ENCODE measurements around the gene KCNIP2. TPM values are rescaled to one million over a fixed set of nuclear protein-coding genes. Genes with fewer than 3 reads are reported as not detected.
A peak's percentile ranks its signal among the peaks of the same experiment; 100 is the strongest.

KCNIP2 gene
- total and polyA plus RNA-seq, 5 donors from 2014 or later = 0.08 to 1.6 TPM; not detected in 3

- H3K9me3 ChIP-seq (ENCODE audit: control insufficient read depth in 2 of 2, low read length in 2 of 2) = no peaks in the 10 kb centered on the region
- no peaks in the 10 kb centered on the region for H3K27me3 ChIP-seq (ENCODE audit: control insufficient read depth, insufficient read depth, low read length)
- peak overlapping the region; percentile 42 for H3K4me3 ChIP-seq (ENCODE audit: low read depth, low read length)
- no peak for ATAC-seq (ENCODE audit: low read depth in 2 of 2)
- Mint-ChIP-seq H3K27ac (peak overlapping the region; percentile 86 to 99 (median 95)), H3K4me3 (peak overlapping the region; percentile 96 to 100 (median 100)), H3K9me3 (no peaks in the 10 kb centered on the region), H3K4me1 (peaks cover 17 to 66% (median 40%) of the 10 kb centered on the region in 4 donors), H3K27me3 (peaks cover 9% of the 10 kb centered on the region), H3K36me3 (peaks cover 18% of the 10 kb centered on the region)
- H3K4me1 ChIP-seq (ENCODE audit: control insufficient read depth, insufficient read depth, low read length, poor library complexity, severe bottlenecking) = peaks cover 48% of the 10 kb centered on the region
- H3K27ac ChIP-seq (ENCODE audit: insufficient read depth, low read length, poor library complexity, severe bottlenecking) = peak overlapping the region; percentile 74
- no peak for DNase-seq
- H3K36me3 ChIP-seq (ENCODE audit: control insufficient read depth, insufficient read depth, low read length) = peaks cover 43% of the 10 kb centered on the region
Observed at GRCh38 chr10:101784558-101784957, 59.0 kb downstream of the KCNIP2 start.

DNA sequence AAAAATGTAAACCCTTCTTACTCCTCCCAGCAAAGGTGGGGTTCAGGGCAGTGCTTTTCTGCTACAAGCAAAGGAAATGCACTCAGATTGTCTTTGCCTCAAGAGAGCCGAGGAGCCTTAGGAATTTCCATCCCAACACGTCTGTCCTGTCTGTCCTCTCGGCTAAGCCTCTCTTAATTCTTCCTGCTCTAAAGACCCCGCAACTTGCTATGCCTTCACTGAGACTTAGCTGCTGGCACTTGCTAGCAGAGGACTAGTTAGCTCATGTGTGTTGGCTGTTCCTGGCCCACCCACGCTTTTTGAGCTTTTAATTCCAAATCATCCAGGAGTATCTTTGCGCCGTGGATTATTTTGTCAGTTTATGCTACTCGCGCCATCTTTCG lies 59.9 kb downstream of the KCNIP2 start:
- peaks cover 15% of the 10 kb centered on the region for H3K36me3 Mint-ChIP-seq
- DNase-seq = no peak
- peaks cover 16% of the 10 kb centered on the region for H3K27me3 Mint-ChIP-seq
- Histone ChIP-seq H3K4me1 (ENCODE audit: control insufficient read depth, insufficient read depth, low read length, poor library complexity, severe bottlenecking) (peaks cover 56% of the 10 kb centered on the region), H3K27me3 (ENCODE audit: control insufficient read depth, insufficient read depth, low read length) (no peaks in the 10 kb centered on the region), H3K36me3 (ENCODE audit: control insufficient read depth, insufficient read depth, low read length) (peaks cover 35% of the 10 kb centered on the region), H3K4me3 (ENCODE audit: low read depth, low read length) (peak overlapping the region; percentile 89), H3K27ac (ENCODE audit: insufficient read depth, low read length, poor library complexity, severe bottlenecking) (peak overlapping the region; percentile 74), H3K9me3 (ENCODE audit: control insufficient read depth in 2 of 2, low read length in 2 of 2) (no peaks in the 10 kb centered on the region)
- peak overlapping the region; percentile 96 to 100 (median 100) for H3K4me3 Mint-ChIP-seq
- H3K9me3 Mint-ChIP-seq = no peaks in the 10 kb centered on the region
- ATAC-seq (ENCODE audit: low read depth in 2 of 2) = no peak
- peaks cover 17 to 75% (median 46%) of the 10 kb centered on the region in 4 donors for H3K4me1 Mint-ChIP-seq
- H3K27ac Mint-ChIP-seq = peak overlapping the region; percentile 53 to 99 (median 95)

DNA sequence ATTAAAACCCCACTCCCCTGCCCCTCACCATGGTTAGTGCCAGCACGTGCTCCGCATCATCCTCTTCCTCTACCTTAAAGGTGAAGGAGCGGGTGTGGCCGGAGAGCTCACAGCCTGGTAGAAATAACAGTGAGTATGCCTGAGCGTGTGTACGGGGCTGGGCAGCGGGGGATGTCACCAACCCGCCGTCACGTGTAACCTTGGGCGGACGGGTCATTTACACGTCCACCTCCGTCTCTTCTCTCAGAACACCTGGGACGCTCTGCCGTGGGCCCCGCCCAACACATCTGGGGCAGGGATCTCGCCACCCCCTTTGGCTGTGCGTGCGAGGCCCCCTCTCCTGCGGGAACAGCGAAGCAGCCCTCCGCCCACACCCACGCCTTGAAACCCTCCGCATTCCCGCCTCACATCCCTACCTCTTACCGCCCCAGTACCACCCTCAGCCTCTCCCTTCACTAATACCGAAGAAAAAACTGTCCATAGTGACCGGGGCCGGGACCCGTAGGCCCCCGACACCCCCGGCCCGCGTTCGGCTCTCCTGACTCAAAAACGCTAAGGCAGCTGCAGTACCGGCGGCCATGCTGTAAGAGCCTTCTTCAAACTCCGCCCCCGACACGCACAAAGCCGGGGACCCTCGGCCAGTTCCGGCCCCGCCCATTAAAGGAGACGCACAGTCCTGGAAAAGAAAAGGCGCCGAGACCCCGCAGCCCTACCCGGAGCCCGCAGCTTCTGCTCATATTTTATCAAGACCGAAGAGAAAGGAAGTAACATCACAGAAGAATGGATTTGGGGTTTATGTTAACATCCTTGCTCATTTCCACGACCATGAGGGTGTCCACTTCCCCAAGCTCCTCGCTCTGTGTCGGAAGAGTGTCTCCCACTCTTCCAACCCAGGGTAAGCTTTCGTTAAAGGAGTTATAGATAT lies 60.5 kb downstream of the KCNIP2 start, which contains the start of gene NPM3:
Gene NPM3 (minus strand): TSS at position 636 of the 925 bp plus-strand sequence. CDS start 56 bp downstream, at position 580.
- Mint-ChIP-seq H3K27me3 (peaks cover 20% of the 10 kb centered on the region), H3K9me3 (no peaks in the 10 kb centered on the region), H3K36me3 (peaks cover 15% of the 10 kb centered on the region), H3K4me3 (peak within 1 kb of the TSS; percentile 96 to 100 (median 100)), H3K4me1 (peaks cover 17 to 77% (median 48%) of the 10 kb centered on the region in 4 donors), H3K27ac (peak within 1 kb of the TSS; percentile 95 to 100 (median 99))
- Histone ChIP-seq H3K4me1 (ENCODE audit: control insufficient read depth, insufficient read depth, low read length, poor library complexity, severe bottlenecking) (peaks cover 58% of the 10 kb centered on the region), H3K36me3 (ENCODE audit: control insufficient read depth, insufficient read depth, low read length) (peaks cover 31% of the 10 kb centered on the region), H3K9me3 (ENCODE audit: control insufficient read depth in 2 of 2, low read length in 2 of 2) (no peaks in the 10 kb centered on the region), H3K4me3 (ENCODE audit: low read depth, low read length) (peak within 1 kb of the TSS; percentile 89), H3K27me3 (ENCODE audit: control insufficient read depth, insufficient read depth, low read length) (no peaks in the 10 kb centered on the region), H3K27ac (ENCODE audit: insufficient read depth, low read length, poor library complexity, severe bottlenecking) (peak within 1 kb of the TSS; percentile 74)
- DNase-seq (peak; percentile 75 to 86 (median 76)), ATAC-seq (ENCODE audit: low read depth in 2 of 2) (peak; percentile 76 to 78)

GRCh38 chr10:101781984-101782810 lies 61.4 kb downstream of the KCNIP2 start:
- H3K27ac ChIP-seq (ENCODE audit: insufficient read depth, low read length, poor library complexity, severe bottlenecking) = no peak overlapping the region
- peak overlapping the region; percentile 96 to 100 (median 100) for H3K4me3 Mint-ChIP-seq

DNA sequence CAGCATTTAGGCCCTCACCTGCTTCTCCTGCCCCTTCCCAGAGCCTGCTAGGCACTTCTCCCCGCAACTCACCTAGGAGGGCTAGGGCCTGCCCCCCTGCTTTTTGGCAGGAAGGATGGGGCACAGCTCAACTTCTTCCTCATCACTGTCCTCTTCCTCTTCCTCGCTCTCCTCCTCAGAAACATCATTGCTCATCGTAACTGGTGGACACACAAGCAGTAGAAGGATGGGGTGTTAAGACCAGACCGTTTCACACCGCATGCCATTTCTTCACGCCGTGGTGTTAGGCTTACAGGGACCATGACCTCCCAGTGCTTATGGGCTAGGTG lies 62.0 kb downstream of the KCNIP2 start:
- no peaks in the 10 kb centered on the region for H3K9me3 ChIP-seq (ENCODE audit: control insufficient read depth in 2 of 2, low read length in 2 of 2)
- Mint-ChIP-seq H3K36me3 (peaks cover 7% of the 10 kb centered on the region), H3K4me1 (peaks cover 17 to 80% (median 46%) of the 10 kb centered on the region in 4 donors), H3K9me3 (no peaks in the 10 kb centered on the region), H3K27me3 (peaks cover 34% of the 10 kb centered on the region), H3K4me3 (peak overlapping the region; percentile 71 to 96 (median 82)), H3K27ac (peak overlapping the region; percentile 2 to 83 (median 60))
- peaks cover 19% of the 10 kb centered on the region for H3K36me3 ChIP-seq (ENCODE audit: control insufficient read depth, insufficient read depth, low read length)
- no peak for ATAC-seq (ENCODE audit: low read depth in 2 of 2)
- H3K4me1 ChIP-seq (ENCODE audit: control insufficient read depth, insufficient read depth, low read length, poor library complexity, severe bottlenecking) = peaks cover 57% of the 10 kb centered on the region
- H3K27me3 ChIP-seq (ENCODE audit: control insufficient read depth, insufficient read depth, low read length) = peaks cover 11% of the 10 kb centered on the region
- no peak overlapping the region for H3K27ac ChIP-seq (ENCODE audit: insufficient read depth, low read length, poor library complexity, severe bottlenecking)
- no peak overlapping the region for H3K4me3 ChIP-seq (ENCODE audit: low read depth, low read length)
- no peak for DNase-seq

More at GRCh38 chr10:101781984-101782810, 61.4 kb downstream of the KCNIP2 start:
- H3K36me3 Mint-ChIP-seq = peaks cover 10% of the 10 kb centered on the region
- Histone ChIP-seq H3K4me3 (ENCODE audit: low read depth, low read length) (peak overlapping the region; percentile 89), H3K36me3 (ENCODE audit: control insufficient read depth, insufficient read depth, low read length) (peaks cover 24% of the 10 kb centered on the region), H3K9me3 (ENCODE audit: control insufficient read depth in 2 of 2, low read length in 2 of 2) (no peaks in the 10 kb centered on the region), H3K4me1 (ENCODE audit: control insufficient read depth, insufficient read depth, low read length, poor library complexity, severe bottlenecking) (peaks cover 58% of the 10 kb centered on the region), H3K27me3 (ENCODE audit: control insufficient read depth, insufficient read depth, low read length) (peaks cover 9% of the 10 kb centered on the region)
- H3K27me3 Mint-ChIP-seq = peaks cover 29% of the 10 kb centered on the region
- no peaks in the 10 kb centered on the region for H3K9me3 Mint-ChIP-seq
- DNase-seq = no peak
- peak overlapping the region; percentile 2 to 83 (median 60) for H3K27ac Mint-ChIP-seq
- ATAC-seq (ENCODE audit: low read depth in 2 of 2) = no peak
- H3K4me1 Mint-ChIP-seq = peaks cover 17 to 77% (median 46%) of the 10 kb centered on the region in 4 donors

DNA sequence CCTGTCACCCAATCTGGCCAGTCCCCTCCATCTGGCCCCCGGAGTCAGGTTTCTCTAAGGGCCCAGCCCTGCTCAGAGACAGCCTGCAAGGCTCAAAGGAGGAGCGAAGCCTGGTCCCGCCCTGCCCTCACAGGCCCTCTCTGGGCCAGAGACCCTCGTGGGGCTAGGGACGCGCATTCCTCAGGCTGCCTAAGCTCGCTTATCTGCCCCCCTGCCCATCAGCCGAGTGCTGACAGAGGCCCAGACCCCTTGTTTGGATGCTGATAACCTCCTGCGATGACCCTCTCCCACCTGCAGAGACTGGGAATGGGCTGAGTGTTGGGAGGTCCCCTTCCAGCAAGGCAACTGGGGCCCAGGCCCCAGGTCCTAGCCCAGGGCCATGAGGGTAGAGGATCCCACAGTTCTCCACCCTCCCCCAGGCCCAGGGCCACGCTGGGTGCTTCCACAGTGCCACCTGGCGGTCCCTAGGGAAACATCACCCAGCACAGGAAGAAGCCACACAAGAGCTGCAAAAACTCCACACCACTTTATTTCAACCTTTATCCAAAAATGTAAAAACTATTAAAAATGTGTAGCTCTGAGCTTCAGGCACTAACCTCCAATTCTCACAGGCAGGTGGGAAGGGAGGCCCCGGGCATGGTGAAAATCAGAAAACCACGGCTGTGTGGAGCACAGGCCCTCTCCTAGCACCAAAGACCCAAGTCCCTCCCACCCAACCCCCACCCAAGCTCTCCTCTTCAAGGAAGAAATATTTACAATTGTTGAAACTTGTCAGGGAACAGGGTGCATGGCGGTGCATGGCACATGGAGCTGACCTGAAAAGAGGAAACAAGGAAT lies 62.6 kb downstream of the KCNIP2 start:
- peak overlapping the region; percentile 61 to 77 (median 70) for H3K4me3 Mint-ChIP-seq
- H3K27ac Mint-ChIP-seq = peak overlapping the region in 1 of 3 donors; percentile 60
- H3K36me3 Mint-ChIP-seq = peaks cover 4% of the 10 kb centered on the region
- ATAC-seq (ENCODE audit: low read depth in 2 of 2) = peak; percentile 59 to 60
- H3K9me3 Mint-ChIP-seq = no peaks in the 10 kb centered on the region
- peaks cover 35% of the 10 kb centered on the region for H3K27me3 Mint-ChIP-seq
- Histone ChIP-seq H3K4me1 (ENCODE audit: control insufficient read depth, insufficient read depth, low read length, poor library complexity, severe bottlenecking) (peaks cover 62% of the 10 kb centered on the region), H3K27ac (ENCODE audit: insufficient read depth, low read length, poor library complexity, severe bottlenecking) (no peak overlapping the region), H3K36me3 (ENCODE audit: control insufficient read depth, insufficient read depth, low read length) (peaks cover 13% of the 10 kb centered on the region), H3K4me3 (ENCODE audit: low read depth, low read length) (no peak overlapping the region), H3K27me3 (ENCODE audit: control insufficient read depth, insufficient read depth, low read length) (peaks cover 11% of the 10 kb centered on the region), H3K9me3 (ENCODE audit: control insufficient read depth in 2 of 2, low read length in 2 of 2) (no peaks in the 10 kb centered on the region)
- peaks cover 17 to 77% (median 45%) of the 10 kb centered on the region in 4 donors for H3K4me1 Mint-ChIP-seq
- peak; percentile 50 to 75 (median 74) for DNase-seq
